Urinary bladder (tissue), 4 donors: ENCODE measurements around the gene CCL26. TPM values are rescaled to one million over a fixed set of nuclear protein-coding genes. Genes with fewer than 3 reads are reported as not detected.
"Not testable (repeated sequence)": the region's sequence is repeated elsewhere in the genome, so short reads cannot be mapped to it uniquely, and the experiment has no call there.

Source experiments
- DNase-seq: peaks from one replicate; pipeline ENCODE4 v3.0.0-alpha.2; 2015; ENCODE audit errors: extremely low spot score
- H3K27ac ChIP-seq: one replicate; pipeline ENCODE4 v1.5.1; 2013; ENCODE audit warnings: low read depth, mild to moderate bottlenecking, moderate library complexity
- H3K36me3 ChIP-seq: one replicate; pipeline ENCODE4 v1.6.1; 2013; ENCODE audit warnings: mild to moderate bottlenecking, moderate library complexity; ENCODE audit not compliant: insufficient read depth
- H3K4me1 ChIP-seq: one replicate; pipeline ENCODE4 v1.6.1; 2013; ENCODE audit warnings: mild to moderate bottlenecking, moderate library complexity; ENCODE audit not compliant: insufficient read depth
- H3K4me3 ChIP-seq: one replicate; pipeline ENCODE4 v1.5.1; 2013; ENCODE audit warnings: low read depth, low read length
- WGBS: extraction: QIAGEN DNeasy Blood & Tissue Kit; methylation state at CpG from one replicate; pipeline ENCODE4 v1.1.7; 2013; 5-methylcytosine and 5-hydroxymethylcytosine counted together
- polyA plus RNA-seq: library from polyadenylated mRNA; stranded (reverse); fragments of 200-250 nt; gene quantifications from one replicate; pipeline ENCODE4 v1.2.3, GENCODE V29; 2013
- total RNA-seq: library from RNA; depleted of rRNA; stranded (reverse); fragments of >200 nt; gene quantifications from one replicate; pipeline ENCODE4 v1.2.3, GENCODE V29; 2014
- donor health status: healthy with polysubstance abuse.
- donor health status: healthy.

CCL26 gene
- total and polyA plus RNA-seq, 2 donors, result 1.1 to 1.5 TPM

- not testable (repeated sequence) for H3K4me3 ChIP-seq, H3K27ac ChIP-seq, DNase-seq, H3K4me1 ChIP-seq, H3K36me3 ChIP-seq
- 69% methylated on average over 11 of the region's 11 CpGs for WGBS
Observed at GRCh38 chr7:75779035-75779434, 7.0 kb upstream of the CCL26 start.

GRCh38 chr7:75776295-75776971 is 4.4 kb upstream of the CCL26 start:
- 73% methylated on average over 12 of the region's 12 CpGs for WGBS
- no peak for DNase-seq
- Histone ChIP-seq H3K27ac (no peak overlapping the region), H3K36me3 (no peaks in the 10 kb centered on the region), H3K4me3 (no peak overlapping the region), H3K4me1 (no peaks in the 10 kb centered on the region)

GRCh38 chr7:75773958-75774357 is 1.9 kb upstream of the CCL26 start:
- H3K4me3 ChIP-seq, H3K36me3 ChIP-seq, DNase-seq, H3K4me1 ChIP-seq, H3K27ac ChIP-seq: not testable (repeated sequence)
- 91% methylated on average over 6 of the region's 6 CpGs for WGBS

- Histone ChIP-seq H3K27ac (no peak overlapping the region), H3K36me3 (no peaks in the 10 kb centered on the region)
- 87% methylated on average over 1 of the region's 1 CpG for WGBS
Observed at GRCh38 chr7:75771224-75771623, 787 bp downstream of the CCL26 start.

GRCh38 chr7:75762350-75762917 is 9.6 kb downstream of the CCL26 start:
- peak; percentile 36 for DNase-seq
- Histone ChIP-seq H3K36me3 (no peaks in the 10 kb centered on the region), H3K4me3 (no peak overlapping the region), H3K4me1 (no peaks in the 10 kb centered on the region), H3K27ac (no peak overlapping the region)
- WGBS, result 5% methylated on average over 2 of the region's 2 CpGs

More at GRCh38 chr7:75771224-75771623, 787 bp downstream of the CCL26 start:
- Histone ChIP-seq H3K4me1 (no peaks in the 10 kb centered on the region), H3K4me3 (no peak overlapping the region)
- DNase-seq, result no peak

GRCh38 chr7:75761801-75762200 is 10.2 kb downstream of the CCL26 start:
- H3K27ac ChIP-seq, H3K36me3 ChIP-seq, H3K4me1 ChIP-seq, DNase-seq, H3K4me3 ChIP-seq: not testable (repeated sequence)
- 85% methylated on average over 3 of the region's 3 CpGs for WGBS

GRCh38 chr7:75758491-75758890 is 13.5 kb downstream of the CCL26 start:
- Histone ChIP-seq H3K4me3 (no peak overlapping the region), H3K36me3 (no peaks in the 10 kb centered on the region), H3K27ac (no peak overlapping the region), H3K4me1 (no peaks in the 10 kb centered on the region)
- WGBS, result 84% methylated on average over 2 of the region's 2 CpGs
- DNase-seq, result no peak

GRCh38 chr7:75757860-75758259 is 14.2 kb downstream of the CCL26 start:
- DNase-seq, result no peak
- Histone ChIP-seq H3K36me3 (no peaks in the 10 kb centered on the region), H3K4me1 (no peaks in the 10 kb centered on the region), H3K4me3 (no peak overlapping the region), H3K27ac (no peak overlapping the region)
- 95% methylated on average over 7 of the region's 7 CpGs for WGBS

GRCh38 chr7:75756991-75757676 is 14.9 kb downstream of the CCL26 start:
- no peaks in the 10 kb centered on the region for H3K4me1 ChIP-seq
- H3K4me3 ChIP-seq, result no peak overlapping the region
- no peak overlapping the region for H3K27ac ChIP-seq
- no peaks in the 10 kb centered on the region for H3K36me3 ChIP-seq
- 61% methylated on average over 6 of the region's 6 CpGs for WGBS
- no peak for DNase-seq

GRCh38 chr7:75756206-75756990 is 15.6 kb downstream of the CCL26 start:
- Histone ChIP-seq H3K36me3 (no peaks in the 10 kb centered on the region), H3K4me3 (no peak overlapping the region), H3K4me1 (no peaks in the 10 kb centered on the region), H3K27ac (no peak overlapping the region)
- DNase-seq, result no peak
- WGBS, result 72% methylated on average over 10 of the region's 10 CpGs

GRCh38 chr7:75743455-75743859 is 28.6 kb downstream of the CCL26 start:
- WGBS, result 17% methylated on average over 4 of the region's 4 CpGs
- no peak for DNase-seq
- Histone ChIP-seq H3K36me3 (peaks cover 1% of the 10 kb centered on the region), H3K4me1 (no peaks in the 10 kb centered on the region), H3K4me3 (no peak overlapping the region), H3K27ac (no peak overlapping the region)

GRCh38 chr7:75740846-75741497 is 31.0 kb downstream of the CCL26 start:
- WGBS, result 70% methylated on average over 13 of the region's 13 CpGs
- no peak for DNase-seq
- H3K27ac ChIP-seq, result no peak overlapping the region
- no peaks in the 10 kb centered on the region for H3K36me3 ChIP-seq
- H3K4me3 ChIP-seq, result no peak overlapping the region
- H3K4me1 ChIP-seq, result peaks cover 2% of the 10 kb centered on the region
